ENCODE results near the gene CRAMP1.
A peak's percentile ranks its signal among the peaks of the same experiment; 100 is the strongest.

The CRAMP1 gene

DNA sequence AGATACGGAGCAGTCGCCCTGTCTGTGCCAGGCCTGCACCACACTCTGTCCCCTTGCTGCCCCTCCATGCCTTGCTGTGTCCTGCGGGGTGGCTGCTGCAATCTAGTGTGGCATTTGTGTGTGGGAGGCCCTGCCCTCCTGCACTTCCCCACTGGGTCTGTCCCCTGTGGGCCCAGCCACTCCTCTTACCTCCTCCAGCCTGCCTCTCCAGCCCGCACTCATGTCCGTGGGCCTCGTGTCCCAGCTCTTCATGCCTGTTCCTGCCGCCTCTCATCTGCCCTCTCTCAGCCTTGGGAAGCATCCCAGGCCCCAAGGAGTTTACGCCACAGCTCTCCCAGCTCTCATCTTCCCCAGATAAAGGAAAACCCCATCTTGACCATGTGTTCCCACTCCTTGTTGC lies 26.6 kb downstream of the CRAMP1 start:
- no peak for DNase-seq

DNA sequence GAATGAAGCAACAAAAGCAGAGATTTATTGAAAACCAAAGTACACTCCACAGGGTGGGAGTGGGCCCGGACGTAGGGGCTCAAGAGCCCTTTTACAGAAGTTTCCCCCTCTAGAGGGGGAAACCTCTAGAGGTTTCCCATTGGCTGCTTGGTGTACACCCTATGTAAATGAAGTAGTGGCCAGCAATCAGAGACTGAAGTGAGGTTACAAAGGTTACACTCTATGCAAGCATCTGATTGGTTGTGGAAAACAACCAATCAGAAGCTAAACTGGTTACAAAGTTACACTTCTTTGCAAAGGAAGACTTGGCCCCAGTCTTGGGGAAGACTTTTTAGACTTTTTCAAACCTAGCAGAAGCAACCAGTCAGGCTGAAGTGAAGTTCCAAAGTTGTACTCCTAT lies 27.1 kb downstream of the CRAMP1 start:
- no peak for DNase-seq

DNA sequence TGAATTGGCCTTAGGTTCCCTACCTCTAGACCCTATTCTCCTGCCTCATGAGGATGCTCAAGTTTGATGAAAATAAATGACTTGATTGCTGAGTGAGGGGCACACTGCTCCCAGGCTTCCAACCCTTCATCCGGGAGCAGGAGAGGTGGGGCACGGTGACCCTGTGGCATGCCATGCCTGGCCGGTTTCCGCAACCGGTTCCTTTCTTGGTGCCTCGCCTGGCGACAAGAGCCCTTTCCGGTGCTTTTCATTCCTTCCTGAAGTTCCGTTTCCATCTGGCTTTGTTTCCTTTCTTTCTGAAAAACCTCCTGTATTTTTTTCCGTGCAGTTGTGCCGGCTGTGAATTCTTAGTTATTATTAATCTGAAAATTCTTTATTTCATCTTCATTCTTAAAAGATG lies 27.7 kb downstream of the CRAMP1 start:
- no peak for DNase-seq

DNA sequence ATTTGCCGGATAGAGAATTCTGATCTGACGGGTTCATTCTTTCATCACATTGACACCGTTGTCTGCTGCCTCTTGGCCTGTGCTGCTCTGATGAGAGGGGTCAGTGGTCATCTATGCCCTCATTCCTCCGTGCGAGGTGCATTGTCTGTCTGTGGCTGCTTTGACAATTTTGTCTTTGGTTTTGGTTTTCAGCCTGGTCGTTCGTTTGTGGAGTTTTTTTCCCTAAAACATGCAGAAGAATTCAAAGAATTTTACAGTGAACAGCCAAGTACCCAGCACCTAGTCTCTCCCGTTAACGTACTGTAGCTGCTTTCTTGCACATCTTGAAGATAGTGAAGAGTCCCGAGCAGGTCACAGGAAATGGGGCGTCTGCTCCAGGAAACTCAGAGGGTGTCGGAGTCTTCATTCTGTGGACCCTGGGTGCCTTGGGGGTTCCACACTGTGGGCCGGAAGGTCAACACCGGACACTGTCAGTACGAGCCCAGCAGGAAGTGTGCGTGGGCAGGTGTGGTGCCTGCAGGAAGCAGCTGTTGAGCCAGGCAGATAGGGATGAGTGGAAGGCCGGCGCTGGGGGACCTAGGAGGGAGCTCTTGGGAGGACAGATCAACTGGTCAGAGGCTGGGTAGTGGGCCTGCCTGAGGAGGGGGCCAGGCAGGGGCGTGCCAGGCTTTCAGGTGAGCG lies 28.2 kb downstream of the CRAMP1 start:
- DNase-seq, result no peak

DNA sequence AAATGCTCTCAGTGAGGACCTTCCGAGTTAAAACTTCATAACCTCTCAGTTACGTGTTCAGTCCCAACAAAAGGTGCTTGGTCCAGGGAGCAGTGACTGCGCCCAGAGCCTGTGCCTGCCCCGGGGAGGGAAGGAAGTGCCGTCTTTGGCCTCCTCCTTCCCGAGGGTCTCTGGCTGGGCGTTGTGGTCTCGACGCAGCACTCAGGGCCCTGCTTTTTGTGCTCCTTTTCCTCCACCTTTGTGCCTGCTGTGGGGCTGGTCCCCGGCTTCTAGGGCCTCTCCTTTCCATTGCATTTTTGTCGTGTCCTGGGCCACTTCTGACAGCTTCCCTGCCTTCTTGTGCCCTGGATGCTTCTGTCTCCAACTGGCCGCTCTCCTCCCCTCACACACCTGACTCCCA lies 29.1 kb downstream of the CRAMP1 start:
- DNase-seq, result no peak

DNA sequence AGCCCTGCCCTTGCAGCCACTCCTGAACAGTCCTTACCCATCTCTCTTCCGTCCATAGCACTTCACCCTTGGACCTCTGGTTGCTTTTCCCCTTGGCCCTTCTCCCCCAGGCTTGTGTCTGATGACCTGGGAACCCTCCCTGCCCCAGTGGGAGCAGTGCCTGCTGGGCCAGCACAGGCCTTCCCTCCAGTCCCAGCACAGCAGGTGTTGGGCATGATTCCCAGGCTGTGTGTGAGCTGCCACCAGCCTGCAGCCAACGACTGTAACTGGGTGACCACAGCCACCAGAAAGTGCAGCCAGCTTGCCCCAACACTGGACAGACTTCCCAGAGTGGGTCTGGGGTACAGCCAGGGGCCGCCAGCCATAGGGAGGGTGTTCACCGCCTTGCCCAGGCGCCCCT lies 30.0 kb downstream of the CRAMP1 start:
- no peak for DNase-seq

DNA sequence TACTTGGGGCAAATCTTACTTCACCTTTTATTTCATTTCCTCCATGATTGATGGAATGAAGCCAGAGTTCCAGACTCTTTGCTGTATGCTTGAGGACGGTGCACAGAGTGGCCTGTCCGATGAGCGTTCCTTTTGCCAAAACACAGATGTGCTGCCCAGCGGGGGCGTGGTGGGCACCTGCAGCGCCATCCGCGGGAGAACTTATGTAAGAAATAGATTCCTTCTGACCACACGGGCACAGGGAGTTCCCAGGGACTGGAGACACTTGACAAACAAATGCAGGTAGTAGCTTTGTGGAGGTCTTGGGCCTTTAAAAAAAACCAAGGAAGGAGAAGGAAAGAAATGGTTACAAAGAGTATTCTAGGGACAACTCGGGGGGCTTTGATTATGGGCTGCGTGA lies 30.6 kb downstream of the CRAMP1 start:
- DNase-seq, result no peak

DNA sequence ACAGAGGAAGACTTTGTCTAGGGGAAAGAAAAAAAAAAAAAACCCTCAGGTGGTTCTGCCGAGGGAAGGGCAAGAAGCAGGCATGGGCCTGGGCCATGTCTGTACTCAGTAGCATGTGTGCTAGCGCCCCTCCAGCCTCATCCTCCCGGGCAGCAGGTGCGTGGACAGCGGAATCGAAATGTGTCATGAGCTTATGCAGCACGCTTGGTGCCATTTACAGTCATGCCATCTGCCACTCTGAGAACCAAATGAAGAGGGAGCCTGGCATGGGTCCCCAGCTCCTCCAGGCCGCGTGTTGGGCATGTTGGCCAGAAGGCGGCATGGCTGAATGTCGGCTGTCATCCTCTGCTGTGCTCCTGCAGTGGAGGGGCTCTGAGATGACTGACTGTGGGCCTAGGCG lies 31.4 kb downstream of the CRAMP1 start:
- no peak for DNase-seq

DNA sequence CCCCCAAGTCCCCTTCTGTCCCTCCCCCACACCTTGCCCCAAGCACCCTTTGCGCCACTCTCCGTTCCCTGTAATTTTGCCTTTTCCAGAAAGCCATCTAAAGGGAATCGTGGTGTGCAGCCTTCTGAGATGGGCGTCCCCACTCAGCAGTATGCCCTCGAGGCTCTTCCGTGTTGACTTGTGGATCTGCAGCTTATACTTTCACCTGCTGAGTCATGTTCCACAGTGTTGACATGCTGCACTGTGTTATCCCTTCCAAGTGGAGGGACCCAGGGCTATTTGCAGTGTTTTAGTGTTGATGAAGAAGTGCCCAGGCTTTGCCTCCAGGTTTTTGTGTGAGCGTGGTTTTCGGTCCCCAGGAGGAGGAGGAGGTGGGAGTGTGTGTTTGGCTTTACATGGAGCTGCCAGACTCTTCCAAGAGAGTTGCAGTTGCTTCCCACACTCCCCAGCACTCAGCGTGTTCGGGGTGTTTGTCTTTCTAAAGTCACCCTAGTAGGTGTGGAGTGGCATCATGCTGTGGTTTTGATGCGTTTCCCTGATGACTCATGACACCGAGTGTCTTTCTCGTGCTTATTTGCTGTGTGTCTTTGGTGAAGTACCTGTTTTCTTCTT lies 33.9 kb downstream of the CRAMP1 start:
- DNase-seq, result peak in 1 of 2 donors; percentile 72

DNA sequence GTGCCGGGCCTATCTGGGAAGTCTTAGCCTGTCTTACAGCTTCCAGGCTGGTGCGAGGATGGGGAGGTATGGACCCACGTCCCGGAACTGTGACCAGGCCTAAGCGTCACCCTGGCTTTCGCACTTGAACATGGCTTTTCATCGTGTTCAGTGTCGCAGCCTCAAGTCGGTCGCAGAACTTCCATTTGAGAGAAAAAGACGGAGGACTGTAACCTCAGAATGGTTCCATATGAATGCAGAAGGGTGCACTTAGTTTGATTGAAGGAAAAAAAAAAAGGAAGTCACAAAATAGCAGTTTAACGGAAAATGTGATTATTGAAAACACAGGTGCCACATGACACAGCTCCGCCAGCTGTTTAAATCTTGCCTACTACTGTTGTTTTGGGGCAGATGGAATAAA lies 35.7 kb downstream of the CRAMP1 start:
- DNase-seq, result peak in 1 of 2 donors; percentile 77

DNA sequence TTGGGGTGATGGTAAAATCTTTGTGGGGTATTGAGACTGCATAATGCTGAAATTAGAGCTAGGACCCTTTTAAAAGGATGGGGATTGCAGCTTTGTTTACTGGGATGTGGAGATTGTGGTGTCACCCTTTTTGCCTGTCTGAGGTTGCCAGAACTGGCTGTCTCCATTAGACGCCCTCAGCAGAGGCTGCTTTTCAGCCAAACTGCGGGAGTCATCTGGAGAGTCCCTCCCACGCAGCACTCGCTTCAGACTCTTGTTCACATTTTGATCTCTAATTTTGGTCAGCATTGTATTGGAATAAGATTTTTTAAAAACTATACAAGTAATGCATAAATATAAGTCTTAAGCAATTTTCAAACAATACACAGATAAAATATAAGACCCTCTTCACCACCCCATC lies 38.0 kb downstream of the CRAMP1 start:
- DNase-seq, result no peak

DNA sequence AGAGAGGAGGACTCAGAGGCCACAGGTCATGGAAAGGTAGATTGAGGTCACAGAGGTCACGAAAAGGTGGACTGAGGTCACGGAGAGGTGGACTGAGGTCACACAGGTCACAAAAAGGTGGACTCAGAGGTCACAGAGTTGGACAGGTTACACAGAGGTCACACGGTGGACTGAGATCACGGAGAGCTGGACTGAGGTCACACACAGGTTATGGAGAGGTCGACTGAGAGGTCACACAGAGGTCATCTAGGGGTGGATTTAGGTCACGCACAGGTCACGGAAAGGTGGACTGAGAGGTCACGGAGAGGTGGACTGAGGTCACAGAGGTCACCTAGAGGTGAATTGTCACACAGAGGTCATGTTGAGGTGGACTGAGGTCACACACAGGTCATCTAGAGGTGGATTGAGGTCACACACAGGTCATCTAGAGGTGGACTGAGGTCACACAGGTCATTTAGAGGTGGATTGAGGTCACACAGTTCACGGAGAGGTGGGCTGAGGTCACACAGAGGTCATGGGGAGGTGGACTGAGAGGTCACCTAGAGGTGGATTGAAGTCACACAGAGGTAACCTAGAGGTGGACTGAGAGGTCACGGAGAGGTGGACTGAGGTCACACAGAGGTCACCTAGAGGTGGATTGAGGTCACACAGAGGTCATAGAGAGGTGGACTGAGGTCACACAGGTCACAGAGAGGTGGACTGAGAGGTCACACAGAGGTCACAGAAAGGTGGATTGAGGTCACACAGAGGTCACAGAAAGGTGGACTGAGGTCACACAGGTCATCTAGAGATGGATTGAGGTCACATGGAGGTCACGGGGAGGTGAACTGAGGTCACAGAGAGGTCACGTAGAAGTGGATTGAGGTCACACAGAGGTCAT lies 39.2 kb downstream of the CRAMP1 start:
- no peak for DNase-seq

DNA sequence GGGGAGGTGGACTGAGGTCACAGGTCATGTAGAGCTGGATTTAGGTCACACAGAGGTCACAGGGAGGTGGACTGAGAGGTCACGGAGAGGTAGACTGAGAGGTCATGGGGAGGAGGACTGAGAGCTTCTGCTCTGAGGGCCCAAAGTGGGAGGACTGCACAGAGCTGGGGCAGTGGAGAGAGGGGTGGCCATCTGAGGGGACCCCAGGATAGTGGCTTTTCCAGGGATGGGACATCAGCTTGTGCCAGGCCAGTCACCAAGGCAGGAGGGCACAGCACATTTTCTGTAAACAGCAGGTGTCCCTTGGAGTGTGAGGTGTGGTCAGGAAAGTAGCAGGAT lies 39.8 kb downstream of the CRAMP1 start:
- no peak for DNase-seq

DNA sequence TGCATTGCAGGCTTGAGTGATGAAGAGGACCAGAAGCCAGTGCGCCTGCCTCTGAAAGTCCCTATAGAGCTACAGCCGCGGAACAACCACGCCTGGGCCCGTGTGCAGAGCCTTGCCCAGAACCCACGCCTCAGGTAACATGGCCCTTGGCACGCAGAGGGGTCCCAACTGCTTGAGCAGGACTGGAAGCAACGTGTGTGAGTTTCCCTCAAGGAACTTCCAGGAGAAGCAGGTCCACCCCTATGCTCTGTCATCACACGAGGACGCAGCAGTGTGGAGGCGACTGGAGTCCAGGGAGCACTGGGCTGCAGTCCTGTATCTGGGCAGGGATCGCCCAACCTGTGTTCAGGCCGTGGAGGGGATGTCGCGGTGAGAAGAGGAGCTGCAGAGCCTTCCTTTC lies 40.9 kb downstream of the CRAMP1 start:
- no peak for DNase-seq

DNA sequence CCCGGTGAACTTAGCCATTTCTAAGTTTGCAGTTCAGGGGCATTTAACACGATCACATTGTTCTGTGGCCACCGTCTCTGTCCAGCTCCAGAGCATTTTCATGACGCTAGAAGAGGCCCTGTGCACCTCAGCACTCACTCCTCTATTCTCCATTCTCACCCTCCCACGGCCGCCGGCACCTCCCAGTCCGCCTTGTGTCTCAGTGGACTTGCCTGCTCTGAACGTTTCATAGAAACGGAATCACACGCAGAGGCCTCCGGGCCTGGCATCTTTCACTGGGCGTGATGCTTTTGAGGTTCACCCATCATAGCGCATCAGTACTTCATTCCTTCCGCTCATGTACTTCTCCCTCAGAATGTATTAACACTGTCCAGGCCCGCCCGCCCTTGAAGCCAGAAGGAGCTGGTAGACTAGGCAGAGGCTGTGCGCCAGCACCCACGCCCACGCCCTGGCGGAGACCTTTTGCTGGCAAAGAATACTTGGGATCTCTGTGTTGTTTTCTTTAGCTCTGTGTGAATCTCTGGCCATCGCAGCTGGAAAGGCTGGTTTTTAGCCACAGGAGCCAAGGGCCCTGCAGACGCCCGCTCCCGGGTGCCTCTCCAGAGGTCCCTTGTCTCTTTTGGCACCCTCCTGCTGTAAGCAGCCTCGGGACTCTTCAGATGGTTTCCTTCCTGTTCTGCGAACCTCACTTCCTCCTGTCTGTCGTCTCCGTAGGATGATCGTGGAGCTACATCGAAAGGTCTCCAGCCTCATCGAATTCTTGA lies 42.5 kb downstream of the CRAMP1 start:
- peak in 1 of 2 donors; percentile 35 for DNase-seq

DNA sequence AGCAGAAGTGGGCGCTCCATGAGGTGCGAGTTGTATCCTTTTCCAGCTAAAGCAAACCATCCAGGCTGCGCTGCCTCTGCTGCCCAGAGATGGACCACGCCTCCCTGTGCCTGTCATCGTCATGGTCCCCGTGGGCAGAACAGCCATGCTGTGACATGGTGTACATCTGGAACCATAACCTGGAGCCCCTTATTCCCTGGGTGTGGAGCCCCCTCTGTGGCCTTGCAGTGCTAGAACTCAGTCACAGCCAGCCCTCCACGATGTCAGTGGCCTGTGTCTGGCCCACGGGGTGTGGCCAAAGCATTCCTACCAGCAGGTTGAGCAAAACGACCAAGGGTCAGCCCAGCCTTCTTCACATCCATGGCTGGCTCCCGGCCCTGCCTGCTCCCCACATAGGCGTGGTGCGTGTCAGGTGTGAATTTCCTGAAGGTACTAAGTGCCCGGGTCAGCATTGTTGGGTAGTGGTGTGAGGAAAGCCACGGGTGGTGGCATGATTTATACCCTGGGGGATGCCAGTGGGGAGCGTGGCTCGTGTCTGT lies 43.2 kb downstream of the CRAMP1 start:
- DNase-seq, result no peak

DNA sequence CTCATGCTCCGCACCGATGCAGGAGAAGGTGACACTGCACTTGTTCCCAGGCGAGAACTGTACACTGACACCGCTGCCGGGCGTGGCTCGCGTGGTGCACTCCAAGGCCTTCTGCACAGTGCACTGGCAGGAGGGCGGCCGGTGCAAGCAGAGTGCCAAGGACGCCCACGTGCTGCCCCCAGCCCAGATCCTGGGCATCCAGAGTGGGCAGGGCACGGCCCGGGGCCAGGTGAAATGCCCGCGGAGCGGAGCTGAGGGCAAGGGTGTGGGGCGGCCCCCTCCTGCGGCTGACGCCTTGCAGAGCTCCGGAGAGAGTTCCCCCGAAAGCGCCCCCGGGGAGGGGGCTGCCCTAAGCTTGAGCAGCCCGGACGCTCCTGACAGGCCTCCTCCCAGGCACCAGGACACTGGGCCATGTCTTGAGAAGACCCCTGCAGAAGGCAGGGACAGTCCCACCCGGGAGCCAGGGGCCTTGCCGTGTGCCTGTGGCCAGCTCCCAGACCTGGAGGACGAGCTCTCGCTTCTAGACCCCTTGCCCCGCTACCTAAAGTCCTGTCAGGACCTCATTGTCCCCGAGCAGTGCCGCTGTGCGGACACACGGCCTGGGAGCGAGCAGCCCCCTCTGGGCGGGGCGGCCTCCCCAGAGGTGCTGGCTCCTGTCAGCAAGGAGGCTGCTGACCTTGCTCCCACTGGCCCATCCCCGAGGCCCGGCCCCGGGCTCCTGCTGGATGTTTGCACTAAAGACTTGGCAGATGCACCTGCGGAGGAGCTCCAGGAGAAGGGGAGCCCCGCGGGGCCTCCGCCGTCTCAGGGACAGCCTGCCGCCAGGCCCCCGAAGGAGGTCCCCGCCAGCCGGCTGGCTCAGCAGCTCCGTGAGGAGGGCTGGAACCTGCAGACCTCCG lies 44.0 kb downstream of the CRAMP1 start:
- DNase-seq, result no peak

DNA sequence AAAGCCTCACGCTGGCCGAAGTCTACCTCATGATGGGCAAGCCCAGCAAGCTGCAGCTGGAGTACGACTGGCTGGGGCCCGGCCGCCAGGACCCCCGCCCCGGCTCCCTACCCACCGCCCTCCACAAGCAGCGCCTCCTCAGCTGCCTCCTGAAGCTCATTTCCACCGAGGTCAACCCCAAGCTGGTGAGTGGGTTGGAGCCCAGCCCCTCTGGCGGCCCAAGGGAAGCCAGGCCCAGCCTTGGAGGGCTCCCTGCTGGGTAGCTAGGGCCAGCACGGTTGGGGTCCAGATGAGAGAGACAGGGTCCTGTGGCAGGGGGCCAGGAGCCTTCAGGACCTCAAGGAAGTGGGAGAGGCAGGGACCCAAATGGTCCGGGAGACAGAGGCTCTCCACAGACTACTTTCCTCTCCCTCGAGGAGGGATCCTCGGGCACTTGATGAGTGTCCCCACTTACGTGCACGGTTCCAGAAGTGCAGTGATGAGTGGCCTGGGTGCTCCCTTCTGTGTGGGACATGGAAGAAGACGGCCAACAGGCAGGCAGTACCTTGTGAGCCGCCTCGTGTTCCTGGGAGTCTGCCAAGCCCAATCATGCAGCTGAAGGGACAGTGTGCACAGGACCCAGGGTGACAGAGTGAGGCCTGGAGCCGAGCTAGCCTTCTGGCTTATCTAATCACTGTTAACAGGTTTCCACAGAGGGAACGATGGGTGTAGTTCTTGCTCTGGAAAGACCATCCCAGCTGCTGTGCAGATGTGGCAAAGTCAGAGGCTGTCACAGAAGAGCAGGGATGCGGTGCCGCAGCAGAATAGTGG lies 44.9 kb downstream of the CRAMP1 start:
- DNase-seq, result no peak

DNA sequence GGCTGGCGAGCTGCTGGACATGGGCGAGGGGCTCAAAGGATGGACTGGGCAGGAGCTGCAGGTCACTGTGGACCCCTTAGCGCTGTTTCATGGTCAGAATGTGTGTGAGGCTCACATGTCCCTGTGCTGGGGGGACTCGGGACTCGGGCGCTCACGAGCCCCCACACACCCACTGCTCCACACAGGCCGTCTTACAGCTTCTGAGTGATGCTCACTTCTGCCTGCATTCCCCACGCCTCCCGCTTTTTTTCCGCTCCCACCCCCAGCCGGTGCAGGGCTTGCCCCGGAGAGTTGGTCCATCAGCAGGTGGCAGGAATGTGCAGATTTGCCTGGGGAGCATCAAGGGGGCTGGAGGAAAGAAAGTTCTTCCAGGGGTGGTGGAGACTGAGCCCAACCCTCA lies 45.7 kb downstream of the CRAMP1 start:
- no peak for DNase-seq

DNA sequence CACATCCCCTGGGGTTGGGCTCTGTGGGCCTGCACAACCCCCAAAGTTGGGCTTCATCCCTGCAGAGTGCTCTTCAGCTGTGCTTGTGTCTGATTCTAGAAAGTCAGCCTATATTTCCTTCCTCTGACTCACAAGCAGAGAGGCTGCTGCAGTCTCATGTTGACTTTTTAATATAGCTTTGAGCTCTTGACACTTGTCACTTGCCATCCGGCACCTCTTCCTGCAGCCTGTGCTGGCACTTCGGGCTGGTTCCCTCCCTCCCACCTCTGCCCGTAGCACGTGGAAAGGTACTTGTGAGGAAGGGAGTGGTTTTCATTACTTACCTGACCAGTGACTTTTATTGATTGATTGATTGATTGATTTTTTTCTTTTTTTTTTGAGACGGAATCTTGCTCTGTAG lies 46.9 kb downstream of the CRAMP1 start:
- peak in 1 of 2 donors; percentile 87 for DNase-seq

DNA sequence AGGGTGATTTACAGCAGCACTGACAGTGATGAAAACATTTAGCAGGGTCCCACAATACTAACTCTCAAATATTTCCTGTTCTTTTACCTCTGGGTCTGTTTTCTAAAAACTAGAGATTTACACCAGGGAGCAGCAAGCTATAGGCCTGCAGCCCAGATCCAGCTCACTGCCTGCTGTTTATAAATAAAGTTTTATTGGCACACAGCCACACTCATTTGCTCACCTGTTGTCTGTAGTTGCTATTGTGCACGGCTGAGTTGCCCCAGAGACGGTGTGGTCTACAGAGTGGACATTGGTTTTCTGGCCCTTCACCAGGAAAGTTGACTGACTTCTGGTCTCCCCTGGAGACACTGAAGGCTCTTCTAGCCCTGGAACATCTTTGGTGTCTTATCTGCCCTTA lies 49.7 kb downstream of the CRAMP1 start:
- DNase-seq, result no peak
